HUES64 (cell line): ENCODE results near the gene NSUN2.

Experiments used
- H3K27ac ChIP-seq: 2 replicates; pipeline ENCODE4 v1.7.0; 2013; ENCODE audit warnings: low read depth, low read length, inconsistent platforms
- H3K27me3 ChIP-seq: 2 replicates; pipeline ENCODE4 v1.6.1; 2013; ENCODE audit warnings: mild to moderate bottlenecking, low read length; ENCODE audit not compliant: insufficient read depth
- H3K36me3 ChIP-seq: 2 replicates; pipeline ENCODE4 v1.6.1; 2013; ENCODE audit warnings: mild to moderate bottlenecking, low read length; ENCODE audit not compliant: insufficient read depth
- H3K4me1 ChIP-seq: 2 replicates; pipeline ENCODE4 v1.6.1; 2013; ENCODE audit warnings: mild to moderate bottlenecking, low read length, moderate library complexity; ENCODE audit not compliant: insufficient read depth
- H3K4me3 ChIP-seq: 2 replicates; pipeline ENCODE4 v1.5.1; 2013; ENCODE audit warnings: mild to moderate bottlenecking, low read length, moderate library complexity
- H3K9ac ChIP-seq: 2 replicates; pipeline ENCODE4 v1.6.1; 2013; ENCODE audit warnings: mild to moderate bottlenecking, low read depth, low read length
- H3K9me3 ChIP-seq: 2 replicates; pipeline ENCODE4 v1.6.1; 2013; ENCODE audit warnings: low read depth, low read length; ENCODE audit not compliant: insufficient read depth
- WGBS: fragments of 150-250, 120-280 bp; methylation state at CpG from one replicate; pipeline ENCODE4 v1.1.7; 2013; ENCODE audit warnings: missing lambda C conversion rate; 5-methylcytosine and 5-hydroxymethylcytosine counted together

NSUN2 gene

DNA sequence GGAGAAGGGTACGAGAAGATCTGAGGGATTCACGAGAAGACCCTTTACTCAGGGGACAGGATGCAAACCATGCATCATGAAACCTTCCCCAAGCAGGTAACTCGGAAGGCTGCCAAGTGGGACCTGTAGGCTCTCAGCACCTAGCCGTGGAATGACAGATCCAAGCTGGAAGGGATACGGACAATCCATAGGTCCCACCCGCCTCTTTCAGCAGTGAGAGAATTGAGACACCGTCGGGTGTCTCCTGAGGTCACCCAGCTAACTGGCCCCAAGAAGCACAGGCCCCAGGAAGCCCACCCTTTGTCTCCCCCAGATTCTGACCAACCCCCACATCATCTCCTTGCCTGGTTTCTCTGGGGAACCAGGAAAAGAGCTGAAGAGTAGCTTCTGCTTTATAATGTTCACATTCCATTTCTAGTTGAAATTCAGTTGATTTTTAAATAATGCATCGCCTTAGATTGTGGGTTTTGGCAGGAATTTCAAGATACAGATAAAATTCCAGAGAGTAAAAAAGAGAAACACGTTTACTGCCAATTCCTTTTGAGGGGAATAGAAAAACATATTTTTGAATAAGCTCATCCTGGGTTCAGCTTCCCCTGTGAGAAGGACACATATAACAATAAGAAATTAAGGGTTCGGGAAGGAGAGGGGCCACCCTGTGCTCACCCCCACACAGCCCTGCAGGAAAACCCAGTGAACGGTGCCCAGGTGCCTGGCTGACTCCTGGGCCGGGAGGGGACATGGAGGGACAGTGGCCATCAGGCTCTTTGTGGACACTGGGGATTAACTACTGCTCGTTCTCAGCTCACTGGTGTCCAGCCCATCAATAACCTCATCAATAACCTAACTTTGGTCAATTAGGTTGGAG, 51.1 kb downstream of the NSUN2 start:
- H3K4me1 ChIP-seq, result no peaks in the 10 kb centered on the region
- 86% methylated on average over 14 of the region's 14 CpGs for WGBS
- no peaks in the 10 kb centered on the region for H3K36me3 ChIP-seq
- no peak overlapping the region for H3K4me3 ChIP-seq
- H3K27ac ChIP-seq, result no peak overlapping the region
- peaks cover 36% of the 10 kb centered on the region for H3K27me3 ChIP-seq
- H3K9ac ChIP-seq, result no peak overlapping the region
- H3K9me3 ChIP-seq, result no peaks in the 10 kb centered on the region

DNA sequence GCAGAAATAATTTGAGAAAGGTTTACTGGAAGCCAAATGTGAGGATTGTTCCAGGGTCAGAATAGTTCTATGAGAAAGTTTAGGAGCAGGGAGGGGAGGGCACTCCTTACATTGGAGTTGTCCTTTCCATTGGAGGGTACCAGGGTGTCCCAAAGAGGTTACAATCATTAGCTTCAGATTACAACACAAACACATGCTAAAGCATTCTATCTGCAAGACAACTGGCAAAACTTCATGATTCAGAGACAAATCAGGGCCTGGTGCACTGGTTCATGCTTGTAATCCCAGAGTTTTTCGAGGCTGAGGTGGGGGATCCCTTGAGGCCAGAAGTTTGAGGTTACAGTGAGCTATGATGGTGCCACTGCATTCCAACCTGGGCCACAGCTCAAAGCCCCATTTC, 51.8 kb downstream of the NSUN2 start:
- no peaks in the 10 kb centered on the region for H3K9me3 ChIP-seq
- peaks cover 36% of the 10 kb centered on the region for H3K27me3 ChIP-seq
- no peak overlapping the region for H3K4me3 ChIP-seq
- H3K36me3 ChIP-seq, result no peaks in the 10 kb centered on the region
- H3K4me1 ChIP-seq, result no peaks in the 10 kb centered on the region
- WGBS, result 76% methylated on average over 1 of the region's 1 CpG
- H3K27ac ChIP-seq, result no peak overlapping the region
- H3K9ac ChIP-seq, result no peak overlapping the region

DNA sequence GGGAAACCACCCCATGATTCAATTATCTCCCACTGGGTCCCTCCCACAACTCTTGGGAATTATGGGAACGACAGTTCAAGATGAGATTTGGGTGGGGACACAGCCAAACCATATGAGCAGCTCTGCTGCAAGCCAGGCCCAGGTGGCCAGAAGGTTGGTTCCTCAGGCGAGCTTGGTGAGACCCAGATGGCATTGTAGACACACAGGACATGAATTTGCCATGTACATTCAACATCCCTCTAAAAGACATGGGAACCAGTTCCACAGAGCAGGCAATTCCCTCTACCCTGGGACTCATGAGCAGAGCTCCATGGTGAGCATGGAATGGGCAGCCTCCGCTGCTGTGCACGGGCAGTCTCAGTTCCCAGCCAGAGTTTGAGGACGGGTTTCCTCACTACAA, 53.3 kb downstream of the NSUN2 start:
- no peak overlapping the region for H3K9ac ChIP-seq
- H3K27ac ChIP-seq, result no peak overlapping the region
- H3K36me3 ChIP-seq, result no peaks in the 10 kb centered on the region
- peaks cover 31% of the 10 kb centered on the region for H3K27me3 ChIP-seq
- H3K4me1 ChIP-seq, result no peaks in the 10 kb centered on the region
- H3K4me3 ChIP-seq, result no peak overlapping the region
- 71% methylated on average over 5 of the region's 5 CpGs for WGBS
- no peaks in the 10 kb centered on the region for H3K9me3 ChIP-seq

DNA sequence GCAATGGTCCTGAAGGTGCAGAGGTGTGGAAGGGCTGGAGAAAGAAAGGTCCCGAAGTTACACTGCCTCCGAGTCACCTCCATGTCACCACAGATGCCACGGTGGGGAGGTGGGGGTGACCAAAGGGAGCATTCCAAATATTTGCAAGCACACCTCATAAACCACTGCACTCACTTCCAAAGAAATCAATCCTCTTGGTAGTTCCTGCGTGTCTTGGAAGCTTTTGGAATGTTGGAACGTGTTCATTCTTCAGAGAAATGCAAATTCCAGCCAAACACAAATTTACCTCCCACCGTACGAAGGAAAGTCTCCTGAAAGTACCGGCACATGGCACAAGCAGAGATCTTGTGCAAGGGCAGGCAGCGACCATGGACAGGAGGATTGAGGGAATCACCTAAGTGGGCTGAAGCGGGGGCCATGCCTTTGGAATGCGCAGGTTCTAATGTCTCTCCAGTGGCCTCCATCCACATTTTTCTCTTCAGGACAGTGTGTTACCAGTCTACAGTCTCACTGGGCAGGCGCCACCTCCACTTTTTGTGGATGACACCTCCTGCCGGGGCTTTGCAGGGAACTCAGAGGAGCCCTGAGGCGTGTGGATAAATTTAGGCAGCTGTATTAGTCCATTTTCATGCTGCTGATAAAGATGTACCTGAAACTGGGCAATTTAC, 54.0 kb downstream of the NSUN2 start:
- Histone ChIP-seq H3K9me3 (no peaks in the 10 kb centered on the region), H3K36me3 (no peaks in the 10 kb centered on the region), H3K4me1 (no peaks in the 10 kb centered on the region), H3K27ac (no peak overlapping the region), H3K4me3 (no peak overlapping the region), H3K27me3 (peaks cover 24% of the 10 kb centered on the region), H3K9ac (no peak overlapping the region)
- WGBS, result 83% methylated on average over 13 of the region's 14 CpGs

DNA sequence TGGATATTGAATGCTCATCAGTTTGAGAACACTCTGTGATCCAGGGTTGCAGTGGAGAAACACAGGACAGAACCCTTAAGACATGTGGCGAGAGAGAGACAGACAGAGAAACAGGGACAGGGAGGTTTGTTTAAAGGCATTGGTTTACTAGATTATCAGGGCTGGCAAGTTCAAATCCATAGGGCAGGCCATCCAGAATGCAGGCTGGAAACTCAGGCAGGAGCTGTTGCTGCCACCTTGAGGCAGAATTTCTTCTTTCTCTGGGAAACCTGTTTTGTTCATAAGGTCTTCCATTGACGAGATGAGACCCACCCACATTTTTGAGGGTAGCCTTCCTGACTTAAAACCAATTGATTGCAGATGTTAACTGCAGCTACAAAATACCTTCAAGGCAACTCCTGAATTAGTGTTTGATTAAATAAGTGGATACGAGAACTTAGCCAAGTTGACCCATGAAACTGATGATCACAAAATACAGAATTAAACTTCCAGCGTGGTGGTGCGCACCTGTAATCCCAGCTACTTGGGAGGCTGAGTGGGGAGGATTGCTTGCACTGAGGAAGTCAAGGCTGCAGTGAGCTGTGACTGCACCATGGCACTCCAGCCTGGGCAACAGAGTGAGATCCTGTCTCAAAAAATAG, 55.9 kb downstream of the NSUN2 start:
- WGBS, result 62% methylated on average over 5 of the region's 5 CpGs
- no peak overlapping the region for H3K9ac ChIP-seq
- no peak overlapping the region for H3K4me3 ChIP-seq
- peaks cover 6% of the 10 kb centered on the region for H3K27me3 ChIP-seq
- no peaks in the 10 kb centered on the region for H3K36me3 ChIP-seq
- H3K9me3 ChIP-seq, result no peaks in the 10 kb centered on the region
- H3K4me1 ChIP-seq, result no peaks in the 10 kb centered on the region
- H3K27ac ChIP-seq, result no peak overlapping the region

DNA sequence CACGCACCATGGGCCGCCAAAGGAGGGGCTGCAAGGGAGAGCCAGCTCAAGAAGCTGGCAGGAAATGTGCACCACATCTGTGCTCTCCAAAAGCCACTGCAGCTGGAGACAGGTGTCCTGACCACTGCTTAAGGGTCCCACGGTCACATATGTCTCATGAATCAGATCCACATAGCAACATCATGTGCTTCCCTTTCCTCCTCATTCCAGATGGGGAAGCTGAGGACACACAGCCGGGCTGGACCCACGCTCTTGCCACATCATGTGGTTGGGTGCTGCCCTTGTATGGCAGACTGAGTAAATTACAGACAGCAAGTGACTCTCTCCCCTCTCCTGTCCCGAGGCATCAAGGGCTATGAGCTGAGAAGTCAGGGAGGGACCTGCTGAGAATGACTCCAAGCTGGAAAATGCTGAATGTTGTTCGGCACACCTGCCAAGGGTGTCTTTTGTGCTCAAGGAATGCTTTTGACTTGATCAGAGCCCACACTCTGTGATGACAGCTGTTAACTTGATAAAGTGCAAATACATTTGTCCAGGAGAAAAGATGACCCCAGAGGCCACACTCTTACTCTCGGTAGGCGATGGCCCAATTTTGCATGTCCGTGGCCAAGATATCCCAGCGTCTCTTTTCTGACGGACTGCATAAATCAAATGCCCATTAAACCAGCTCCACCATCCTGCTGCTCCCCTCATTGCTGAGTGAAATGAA, 58.2 kb downstream of the NSUN2 start:
- H3K27me3 ChIP-seq, result no peaks in the 10 kb centered on the region
- H3K4me1 ChIP-seq, result no peaks in the 10 kb centered on the region
- no peaks in the 10 kb centered on the region for H3K36me3 ChIP-seq
- no peaks in the 10 kb centered on the region for H3K9me3 ChIP-seq
- no peak overlapping the region for H3K27ac ChIP-seq
- no peak overlapping the region for H3K4me3 ChIP-seq
- WGBS, result 88% methylated on average over 12 of the region's 12 CpGs
- no peak overlapping the region for H3K9ac ChIP-seq

DNA sequence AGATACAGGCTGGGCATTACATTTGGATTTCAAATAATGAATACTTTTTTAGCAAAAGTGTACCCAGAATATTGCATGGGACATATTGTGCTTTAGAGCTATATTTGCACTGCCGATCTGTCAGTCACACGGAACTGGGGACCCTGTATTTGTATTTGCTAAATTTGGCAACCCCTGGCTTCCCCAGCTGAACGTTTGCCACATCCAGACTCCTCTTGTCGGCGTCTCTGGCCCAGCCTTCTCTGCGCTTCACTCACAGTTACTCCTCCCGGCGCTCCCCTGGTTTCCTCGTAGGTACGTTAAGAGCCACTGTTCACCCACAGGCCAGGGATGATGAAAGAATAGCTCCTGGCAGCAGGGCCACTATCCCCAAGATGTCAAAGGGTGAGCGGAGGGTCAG, 58.7 kb downstream of the NSUN2 start:
- Histone ChIP-seq H3K4me1 (no peaks in the 10 kb centered on the region), H3K36me3 (no peaks in the 10 kb centered on the region), H3K4me3 (no peak overlapping the region), H3K9me3 (no peaks in the 10 kb centered on the region), H3K27me3 (no peaks in the 10 kb centered on the region), H3K9ac (no peak overlapping the region), H3K27ac (no peak overlapping the region)
- WGBS, result 88% methylated on average over 11 of the region's 11 CpGs

DNA sequence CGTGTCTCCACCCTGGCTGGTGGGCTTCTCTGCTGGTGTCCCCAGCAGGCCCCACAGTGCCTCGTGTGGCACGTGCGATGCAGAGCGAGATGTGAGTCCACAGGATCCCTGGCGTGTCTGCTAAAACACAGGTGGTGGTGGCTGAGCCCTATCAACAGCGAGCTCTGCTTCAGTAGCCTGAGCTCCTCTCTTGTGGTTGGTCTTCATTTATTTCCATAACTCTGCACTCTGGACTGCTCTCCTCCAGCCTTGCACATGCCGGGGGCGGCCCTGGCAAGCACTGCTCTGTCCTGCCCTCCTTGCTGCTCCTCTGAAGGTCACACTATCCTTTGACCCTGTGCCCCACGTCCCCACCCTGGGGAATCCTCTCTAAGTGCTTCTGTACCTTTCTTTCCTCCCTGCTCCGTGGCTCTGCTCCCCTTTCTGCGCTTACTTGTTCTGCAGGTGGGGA, 59.2 kb downstream of the NSUN2 start:
- Histone ChIP-seq H3K9me3 (no peaks in the 10 kb centered on the region), H3K4me1 (no peaks in the 10 kb centered on the region), H3K4me3 (no peak overlapping the region), H3K36me3 (no peaks in the 10 kb centered on the region), H3K9ac (no peak overlapping the region), H3K27me3 (no peaks in the 10 kb centered on the region), H3K27ac (no peak overlapping the region)
- WGBS, result 75% methylated on average over 12 of the region's 12 CpGs

DNA sequence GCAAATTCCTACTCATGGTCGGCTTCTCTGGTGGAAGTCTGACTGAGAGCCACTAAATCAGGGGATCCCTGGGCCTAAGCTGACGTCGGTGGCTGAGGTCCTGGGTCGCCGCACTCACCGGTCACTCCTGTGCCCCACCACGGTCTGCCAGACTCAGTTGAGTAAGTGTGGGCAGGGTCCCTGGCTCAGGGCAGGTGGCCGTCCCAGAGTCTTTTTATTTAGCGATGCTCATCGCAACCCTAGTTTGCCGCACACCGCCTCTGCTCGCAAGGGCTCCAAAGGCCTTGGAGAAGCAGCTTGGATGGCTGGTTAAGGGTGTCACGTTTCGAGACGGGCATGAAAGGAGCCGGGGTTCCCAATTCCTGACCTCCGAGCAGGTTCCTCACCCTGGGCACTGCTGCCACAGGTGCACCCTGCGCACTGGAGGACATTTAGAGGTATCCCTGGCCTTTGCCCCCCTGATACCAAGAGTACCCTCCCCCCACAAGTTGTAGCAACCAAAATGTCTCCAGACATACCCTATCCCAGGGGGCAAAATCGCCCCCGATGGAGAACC, 59.9 kb downstream of the NSUN2 start:
- H3K9ac ChIP-seq, result no peak overlapping the region
- 91% methylated on average over 21 of the region's 21 CpGs for WGBS

DNA sequence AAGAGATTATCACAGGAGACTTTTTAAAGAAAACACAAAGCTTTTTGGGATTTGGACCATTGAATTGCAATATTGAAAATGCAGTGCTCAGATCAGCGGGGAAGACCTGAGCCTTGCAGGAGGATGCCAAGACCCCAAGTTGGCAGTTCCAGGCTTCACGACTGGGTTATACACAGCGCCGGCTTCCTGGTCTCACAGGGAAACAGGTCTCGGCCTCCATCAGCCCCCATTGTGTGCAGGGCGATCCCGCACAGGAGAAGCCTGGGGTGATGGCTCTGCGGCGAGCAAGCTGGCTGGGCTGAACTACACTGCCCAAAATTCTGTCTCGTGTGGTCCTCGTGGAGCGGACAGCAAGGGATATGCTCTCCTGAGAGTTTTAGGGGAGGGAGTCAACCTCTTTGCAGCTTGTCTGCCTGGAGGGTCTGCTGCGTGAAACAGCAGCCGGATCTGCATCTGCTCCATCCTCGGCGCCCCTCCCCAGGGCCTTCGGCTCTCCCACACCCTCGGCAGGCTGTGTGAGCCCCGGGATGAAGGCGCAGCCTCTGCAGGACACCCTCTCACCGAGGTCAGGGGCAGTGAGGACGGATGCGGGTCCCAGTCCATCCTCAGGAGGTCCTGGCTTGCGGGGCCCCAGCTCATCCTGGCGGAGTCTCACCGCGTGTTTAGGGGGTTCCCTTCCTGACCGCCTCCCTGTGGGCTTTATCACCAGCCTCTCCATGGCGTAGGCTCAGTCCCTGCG, 60.6 kb downstream of the NSUN2 start:
- no peaks in the 10 kb centered on the region for H3K4me1 ChIP-seq
- WGBS, result 88% methylated on average over 30 of the region's 30 CpGs
- H3K9ac ChIP-seq, result no peak overlapping the region
- no peaks in the 10 kb centered on the region for H3K9me3 ChIP-seq
- H3K36me3 ChIP-seq, result no peaks in the 10 kb centered on the region
- H3K4me3 ChIP-seq, result no peak overlapping the region
- no peak overlapping the region for H3K27ac ChIP-seq
- H3K27me3 ChIP-seq, result no peaks in the 10 kb centered on the region

More for the DNA sequence above, 59.9 kb downstream of the NSUN2 start:
- H3K9me3 ChIP-seq, result no peaks in the 10 kb centered on the region
- H3K27ac ChIP-seq, result no peak overlapping the region
- no peak overlapping the region for H3K4me3 ChIP-seq
- no peaks in the 10 kb centered on the region for H3K4me1 ChIP-seq
- H3K36me3 ChIP-seq, result no peaks in the 10 kb centered on the region
- H3K27me3 ChIP-seq, result no peaks in the 10 kb centered on the region
